Stimulated activated CD8-positive, alpha-beta memory T cell treated with anti-CD3 and anti-CD28 coated beads, Interleukin-15, amount 100 ng/mL, for 1 hour (primary cell): ENCODE results near the gene NRXN3.

ENCODE experiments used
- DNase-seq: peaks from one replicate; pipeline ENCODE4 v3.0.0-alpha.2; 2020; ENCODE audit warnings: low read depth

Gene NRXN3

GRCh38 chr14:78834766-78835451 is 664.7 kb downstream of the NRXN3 start:
- DNase-seq, result no peak

GRCh38 chr14:78835909-78836308 is 665.7 kb downstream of the NRXN3 start:
- DNase-seq, result no peak

- no peak for DNase-seq
Observed at GRCh38 chr14:78836777-78837176, 666.6 kb downstream of the NRXN3 start.

GRCh38 chr14:78838959-78839358 is 668.8 kb downstream of the NRXN3 start:
- no peak for DNase-seq

- DNase-seq, result no peak
Observed at GRCh38 chr14:78840898-78841297, 670.7 kb downstream of the NRXN3 start.

GRCh38 chr14:78847801-78848200 is 677.6 kb downstream of the NRXN3 start:
- DNase-seq, result no peak

GRCh38 chr14:78848234-78848820 is 678.2 kb downstream of the NRXN3 start:
- DNase-seq, result no peak

- no peak for DNase-seq
Observed at GRCh38 chr14:78849952-78850351, 679.8 kb downstream of the NRXN3 start.

GRCh38 chr14:78851189-78851588 is 681.0 kb downstream of the NRXN3 start:
- DNase-seq, result no peak

GRCh38 chr14:78852040-78852439 is 681.9 kb downstream of the NRXN3 start:
- no peak for DNase-seq

GRCh38 chr14:78857974-78858373 is 687.8 kb downstream of the NRXN3 start:
- no peak for DNase-seq

GRCh38 chr14:78863143-78863542 is 693.0 kb downstream of the NRXN3 start:
- DNase-seq, result no peak

- no peak for DNase-seq
Observed at GRCh38 chr14:78872837-78873236, 702.7 kb downstream of the NRXN3 start.

- DNase-seq, result no peak
Observed at GRCh38 chr14:78873581-78873980, 703.4 kb downstream of the NRXN3 start.

GRCh38 chr14:78875049-78875448 is 704.9 kb downstream of the NRXN3 start:
- no peak for DNase-seq

- no peak for DNase-seq
Observed at GRCh38 chr14:78885884-78886283, 715.7 kb downstream of the NRXN3 start.

GRCh38 chr14:78897443-78897842 is 727.3 kb downstream of the NRXN3 start:
- DNase-seq, result no peak

- DNase-seq, result no peak
Observed at GRCh38 chr14:78902010-78902623, 731.9 kb downstream of the NRXN3 start.

- no peak for DNase-seq
Observed at GRCh38 chr14:78904094-78904493, 733.9 kb downstream of the NRXN3 start.

- DNase-seq, result no peak
Observed at GRCh38 chr14:78917462-78917861, 747.3 kb downstream of the NRXN3 start.

GRCh38 chr14:78921856-78922255 is 751.7 kb downstream of the NRXN3 start:
- DNase-seq, result no peak

GRCh38 chr14:78927261-78927660 is 757.1 kb downstream of the NRXN3 start:
- DNase-seq, result no peak

- DNase-seq, result no peak
Observed at GRCh38 chr14:78933166-78933565, 763.0 kb downstream of the NRXN3 start.
